Natural killer cell (primary cell): Measurements from ENCODE around the gene DRD2. TPM values are rescaled to one million over a fixed set of nuclear protein-coding genes. Genes with fewer than 3 reads are reported as not detected.

Experiments used
- ATAC-seq, 3 donors: fragments of 150-1000 bp in 2 of 3; fragments of 200-7000 bp in 1 of 3; cut with Tn5 transposase; 1 replicate in 1 of 3; 2 replicates in 2 of 3; pipeline ENCODE4 v1.10.0; 2021; ENCODE audit warnings: mild to moderate bottlenecking in 2 of 3, moderate library complexity in 2 of 3
- DNase-seq, 2 donors: peaks; one replicate each; pipeline versions ENCODE4 v3.0.0 to v3.0.0-alpha.2; 2013 to 2021; ENCODE audit warnings: mixed read lengths in 1 of 2
- H3K27ac ChIP-seq: one replicate; pipeline ENCODE4 v1.5.1; 2013; ENCODE audit warnings: mild to moderate bottlenecking, low read length
- H3K27me3 ChIP-seq: one replicate; pipeline ENCODE4 v1.6.1; 2013; ENCODE audit warnings: low read length; ENCODE audit not compliant: control insufficient read depth, insufficient read depth
- H3K36me3 ChIP-seq: one replicate; pipeline ENCODE4 v1.6.1; 2013; ENCODE audit warnings: low read length; ENCODE audit not compliant: control insufficient read depth, insufficient read depth
- H3K4me1 ChIP-seq: one replicate; pipeline ENCODE4 v1.6.1; 2013; ENCODE audit warnings: low read length; ENCODE audit not compliant: control insufficient read depth, insufficient read depth
- H3K4me3 ChIP-seq: one replicate; pipeline ENCODE4 v1.5.1; 2013; ENCODE audit warnings: low read length
- H3K9me3 ChIP-seq: one replicate; pipeline ENCODE4 v1.6.1; 2013; ENCODE audit warnings: low read length; ENCODE audit not compliant: control insufficient read depth, insufficient read depth
- H3K27ac Mint-ChIP-seq, 2 donors: one replicate each; pipeline ENCODE4 v1.8.0; 2022; ENCODE audit warnings: mild to moderate bottlenecking in 2 of 2, mixed read lengths in 2 of 2, moderate library complexity in 1 of 2
- H3K27me3 Mint-ChIP-seq, 2 donors: one replicate each; pipeline ENCODE4 v1.8.0; 2022; ENCODE audit warnings: low read depth in 2 of 2, mixed read lengths in 2 of 2
- H3K36me3 Mint-ChIP-seq: one replicate; pipeline ENCODE4 v1.8.0; 2022; ENCODE audit warnings: mixed read lengths
- H3K4me1 Mint-ChIP-seq, 2 donors: one replicate each; pipeline ENCODE4 v1.8.0; 2022; ENCODE audit warnings: mixed read lengths in 2 of 2
- H3K4me3 Mint-ChIP-seq: one replicate; pipeline ENCODE4 v1.8.0; 2022; ENCODE audit warnings: mild to moderate bottlenecking, moderate library complexity, mixed read lengths
- H3K9me3 Mint-ChIP-seq, 2 donors: one replicate each; pipeline ENCODE4 v1.8.0; 2022; ENCODE audit warnings: mixed read lengths in 2 of 2
- CTCF ChIP-seq: fragments of 200-600 bp; IDR thresholded peaks from one replicate; pipeline ENCODE4 v1.8.0; 2022; ENCODE audit warnings: antibody characterized with exemption
- WGBS: methylation state at CpG from one replicate; pipeline ENCODE4 v1.1.7; 2013; ENCODE audit warnings: missing lambda C conversion rate; ENCODE audit not compliant: insufficient coverage; 5-methylcytosine and 5-hydroxymethylcytosine counted together
- intact Hi-C: fragments of 100-400 bp; cut with micrococcal nuclease; formaldehyde crosslinking; loops from one replicate; pipeline ENCODE4 v1.14.2; 2022
- total RNA-seq, 4 donors: library from RNA; stranded (reverse); fragments of 120-200 nt in 1 of 4; gene quantifications; one replicate each; pipeline versions ENCODE4 v1.2.3 to v1.2.4, GENCODE V29; 2013 to 2022

DRD2 gene
- total RNA-seq, 3 donors from 2014 or later (not counting 1 experiment from before 2014, with no cell fraction given): not detected

GRCh38 chr11:113411536-113411935 lies 63.7 kb downstream of the DRD2 start:
- Histone ChIP-seq H3K9me3 (no peaks in the 10 kb centered on the region), H3K36me3 (no peaks in the 10 kb centered on the region), H3K27ac (no peak overlapping the region), H3K4me1 (no peaks in the 10 kb centered on the region), H3K27me3 (no peaks in the 10 kb centered on the region), H3K4me3 (no peak overlapping the region)
- Mint-ChIP-seq H3K9me3 (no peaks in the 10 kb centered on the region), H3K36me3 (no peaks in the 10 kb centered on the region), H3K27ac (no peak overlapping the region), H3K4me3 (no peak overlapping the region), H3K27me3 (peaks cover 0 to 3% of the 10 kb centered on the region in 2 donors), H3K4me1 (no peaks in the 10 kb centered on the region)
- intact Hi-C loops: no loop called here
- TF ChIP-seq CTCF: no peak
- 83% methylated on average over 3 of the region's 3 CpGs for WGBS
- no peak for DNase-seq
- ATAC-seq: no peak

- Mint-ChIP-seq H3K27ac (no peak overlapping the region), H3K9me3 (no peaks in the 10 kb centered on the region), H3K36me3 (no peaks in the 10 kb centered on the region), H3K4me3 (no peak overlapping the region), H3K27me3 (peaks cover 0 to 3% of the 10 kb centered on the region in 2 donors), H3K4me1 (no peaks in the 10 kb centered on the region)
- H3K36me3 ChIP-seq: no peaks in the 10 kb centered on the region
- TF ChIP-seq CTCF: no peak
- no peak overlapping the region for H3K4me3 ChIP-seq
- H3K27ac ChIP-seq: no peak overlapping the region
- no peaks in the 10 kb centered on the region for H3K4me1 ChIP-seq
- WGBS: 90% methylated on average over 21 of the region's 21 CpGs
- intact Hi-C loops: no loop called here
- DNase-seq (no peak), ATAC-seq (no peak)
- no peaks in the 10 kb centered on the region for H3K27me3 ChIP-seq
- no peaks in the 10 kb centered on the region for H3K9me3 ChIP-seq
These were observed 64.6 kb downstream of the DRD2 start for GRCh38 chr11:113410414-113411135.

- H3K4me1 ChIP-seq: no peaks in the 10 kb centered on the region
- WGBS: 88% methylated on average over 3 of the region's 3 CpGs
- H3K9me3 Mint-ChIP-seq: no peaks in the 10 kb centered on the region
- intact Hi-C loops: no loop called here
- no peak overlapping the region for H3K4me3 Mint-ChIP-seq
- no peak overlapping the region for H3K4me3 ChIP-seq
- ATAC-seq (no peak), DNase-seq (no peak)
- H3K36me3 ChIP-seq: no peaks in the 10 kb centered on the region
- no peaks in the 10 kb centered on the region for H3K36me3 Mint-ChIP-seq
- peaks cover 0 to 3% of the 10 kb centered on the region in 2 donors for H3K27me3 Mint-ChIP-seq
- TF ChIP-seq CTCF: no peak
- H3K27ac ChIP-seq: no peak overlapping the region
- H3K27me3 ChIP-seq: no peaks in the 10 kb centered on the region
- no peaks in the 10 kb centered on the region for H3K4me1 Mint-ChIP-seq
- no peaks in the 10 kb centered on the region for H3K9me3 ChIP-seq
- no peak overlapping the region for H3K27ac Mint-ChIP-seq
These were observed 65.7 kb downstream of the DRD2 start for GRCh38 chr11:113409526-113409925.

GRCh38 chr11:113408887-113409286 lies 66.3 kb downstream of the DRD2 start:
- intact Hi-C loops: no loop called here
- ATAC-seq: no peak
- WGBS: 77% methylated on average over 9 of the region's 9 CpGs
- Mint-ChIP-seq H3K4me1 (no peaks in the 10 kb centered on the region), H3K27me3 (peaks cover 0 to 6% of the 10 kb centered on the region in 2 donors), H3K36me3 (no peaks in the 10 kb centered on the region), H3K27ac (no peak overlapping the region), H3K9me3 (no peaks in the 10 kb centered on the region), H3K4me3 (no peak overlapping the region)
- no peak overlapping the region for H3K4me3 ChIP-seq
- no peaks in the 10 kb centered on the region for H3K9me3 ChIP-seq
- no peaks in the 10 kb centered on the region for H3K36me3 ChIP-seq
- DNase-seq: no peak
- no peak for TF ChIP-seq CTCF
- no peaks in the 10 kb centered on the region for H3K27me3 ChIP-seq
- no peaks in the 10 kb centered on the region for H3K4me1 ChIP-seq
- H3K27ac ChIP-seq: no peak overlapping the region
